PC-9 (cell line): ENCODE data around the gene CAPN1. TPM values are rescaled to one million over a fixed set of nuclear protein-coding genes. Genes with fewer than 3 reads are reported as not detected.
A peak's percentile ranks its signal among the peaks of the same experiment; 100 is the strongest.

Experiments used
- BruUV-seq: library from RNA; stranded (reverse); fragments of 400-500 nt; replicated peaks from 2 replicates; lab custom pipeline; 2021; lab: Mats Ljungman, UMichigan
- CTCF ChIA-PET: fragments of 300-600 bp; sonication (Branson Sonifier 250); formaldehyde crosslinking; loops from one replicate; lab custom pipeline; 2022; ENCODE audit warnings: antibody characterized with exemption; lab: Charles Lee
- POLR2A ChIA-PET: fragments of 300-600 bp; sonication (Branson Sonifier 250); formaldehyde crosslinking; loops from one replicate; lab custom pipeline; 2022; ENCODE audit warnings: antibody characterized with exemption; ENCODE audit not compliant: unreplicated experiment; lab: Charles Lee
- DNase-seq, 2 experiments: peaks; one replicate each; pipeline versions ENCODE4 v3.0.0 to v3.0.0-alpha.2; 2015 to 2022; ENCODE audit warnings: mixed read lengths in 1 of 2
- H2AFZ ChIP-seq: fragments of 200-600 bp; sonication (generic); 2 replicates; pipeline ENCODE4 v1.8.1; 2017; ENCODE audit warnings: antibody characterized with exemption
- H3F3A ChIP-seq: fragments of 200-600 bp; sonication (generic); 2 replicates; pipeline ENCODE4 v1.8.1; 2017; ENCODE audit warnings: antibody characterized with exemption, mild to moderate bottlenecking, low read depth; ENCODE audit not compliant: insufficient read depth
- H3K27ac ChIP-seq: fragments of 200-600 bp; sonication (generic); 2 replicates; pipeline ENCODE4 v1.6.1; 2016; ENCODE audit warnings: mixed run types
- H3K27me3 ChIP-seq: fragments of 200-600 bp; sonication (generic); 2 replicates; pipeline ENCODE4 v1.6.1; 2016; ENCODE audit warnings: low read depth, mixed run types; ENCODE audit not compliant: insufficient read depth
- H3K36me3 ChIP-seq: fragments of 200-600 bp; sonication (generic); 2 replicates; pipeline ENCODE4 v1.6.1; 2016; ENCODE audit warnings: low read depth, mixed run types
- H3K4me1 ChIP-seq: fragments of 200-600 bp; sonication (generic); replicated peaks from 2 replicates; pipeline ENCODE4 v1.6.1; 2016; ENCODE audit warnings: mixed run types; ENCODE audit not compliant: insufficient read depth
- H3K4me2 ChIP-seq: fragments of 200-600 bp; sonication (generic); 2 replicates; pipeline ENCODE4 v1.6.1; 2017; ENCODE audit warnings: mixed run types
- H3K4me3 ChIP-seq: fragments of 200-600 bp; sonication (generic); 2 replicates; pipeline ENCODE4 v1.6.1; 2016; ENCODE audit warnings: mixed run types
- H3K79me2 ChIP-seq: fragments of 200-600 bp; sonication (generic); 2 replicates; pipeline ENCODE4 v1.6.1; 2017; ENCODE audit warnings: low read depth, mixed run types
- H3K9me2 ChIP-seq: fragments of 200-600 bp; sonication (generic); 2 replicates; pipeline ENCODE4 v1.8.1; 2017; ENCODE audit warnings: mild to moderate bottlenecking; ENCODE audit not compliant: insufficient read depth
- H3K9me3 ChIP-seq: fragments of 200-600 bp; sonication (generic); 2 replicates; pipeline ENCODE4 v1.8.1; 2016; ENCODE audit warnings: low read depth; ENCODE audit not compliant: insufficient read depth
- H4K20me1 ChIP-seq: fragments of 200-600 bp; sonication (generic); 2 replicates; pipeline ENCODE4 v1.8.1; 2017; ENCODE audit not compliant: insufficient read depth
- EZH2 ChIP-seq: fragments of 200-600 bp; sonication (generic); IDR thresholded peaks from 2 replicates; pipeline ENCODE4 v1.8.0; 2017; ENCODE audit warnings: antibody characterized with exemption, low read depth
- intact Hi-C: fragments of 100-400 bp; cut with micrococcal nuclease; formaldehyde crosslinking; loops from one replicate; pipeline ENCODE4 v1.10.0; 2022; ENCODE audit not compliant: unreplicated experiment
- total RNA-seq: library from RNA; stranded (reverse); gene quantifications from 2 replicates; pipeline ENCODE4 v1.2.3, GENCODE V29; 2021
- TF ChIP-seq, protein P1 (sequence below): fragments of 200-600 bp; sonication (generic); conservative IDR thresholded peaks from 2 replicates; pipeline ENCODE4 v1.6.1; 2017; ENCODE audit warnings: mixed run types, antibody characterized with exemption, mild to moderate bottlenecking, moderate library complexity

CAPN1 gene
- total RNA-seq, 1 experiment from 2014 or later = 559 TPM

DNA sequence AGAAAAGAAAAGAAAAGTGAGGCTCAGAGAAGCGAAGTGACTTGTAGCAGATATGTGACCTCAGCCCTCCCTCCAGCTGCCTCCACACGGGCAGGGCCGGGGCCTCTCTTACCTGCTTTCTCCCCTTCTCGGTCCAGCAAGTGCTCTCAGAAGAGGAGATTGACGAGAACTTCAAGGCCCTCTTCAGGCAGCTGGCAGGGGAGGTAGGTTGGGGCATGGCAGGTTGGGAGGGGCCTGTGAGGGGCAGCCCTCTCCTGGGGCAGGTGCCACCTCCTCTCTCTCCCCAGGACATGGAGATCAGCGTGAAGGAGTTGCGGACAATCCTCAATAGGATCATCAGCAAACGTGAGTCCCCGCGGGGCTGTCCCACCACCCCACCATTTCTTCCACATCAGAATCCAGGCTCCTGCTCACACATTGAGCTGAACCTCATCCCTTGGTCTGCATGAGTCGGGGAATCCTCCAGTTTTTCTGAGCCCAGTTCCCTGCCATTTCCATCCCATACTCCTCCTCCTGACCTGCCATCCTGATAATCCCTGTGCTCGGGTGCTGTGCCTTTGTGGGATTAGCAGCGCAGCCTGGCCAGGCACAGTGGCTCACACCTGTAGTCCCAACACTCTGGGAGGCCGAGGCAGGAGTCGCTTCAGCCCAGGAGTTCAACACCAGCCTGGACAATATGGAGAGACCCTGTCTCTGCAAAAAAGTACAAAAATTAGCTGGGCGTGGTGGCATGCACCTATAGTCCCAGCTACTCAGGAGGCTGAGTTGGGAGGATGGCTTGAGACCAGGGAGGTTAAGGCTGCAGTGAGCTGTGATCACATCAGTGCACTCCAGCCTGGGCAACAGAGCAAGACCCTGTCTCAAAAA is 26.4 kb downstream of the CAPN1 start:
- CTCF ChIA-PET = interaction anchor here (0.6 to 0.9 kb wide), 2 partner anchors 96 to 122 kb away, joined by 3 read pairs; partner anchors contain the start of gene TM7SF2

DNA sequence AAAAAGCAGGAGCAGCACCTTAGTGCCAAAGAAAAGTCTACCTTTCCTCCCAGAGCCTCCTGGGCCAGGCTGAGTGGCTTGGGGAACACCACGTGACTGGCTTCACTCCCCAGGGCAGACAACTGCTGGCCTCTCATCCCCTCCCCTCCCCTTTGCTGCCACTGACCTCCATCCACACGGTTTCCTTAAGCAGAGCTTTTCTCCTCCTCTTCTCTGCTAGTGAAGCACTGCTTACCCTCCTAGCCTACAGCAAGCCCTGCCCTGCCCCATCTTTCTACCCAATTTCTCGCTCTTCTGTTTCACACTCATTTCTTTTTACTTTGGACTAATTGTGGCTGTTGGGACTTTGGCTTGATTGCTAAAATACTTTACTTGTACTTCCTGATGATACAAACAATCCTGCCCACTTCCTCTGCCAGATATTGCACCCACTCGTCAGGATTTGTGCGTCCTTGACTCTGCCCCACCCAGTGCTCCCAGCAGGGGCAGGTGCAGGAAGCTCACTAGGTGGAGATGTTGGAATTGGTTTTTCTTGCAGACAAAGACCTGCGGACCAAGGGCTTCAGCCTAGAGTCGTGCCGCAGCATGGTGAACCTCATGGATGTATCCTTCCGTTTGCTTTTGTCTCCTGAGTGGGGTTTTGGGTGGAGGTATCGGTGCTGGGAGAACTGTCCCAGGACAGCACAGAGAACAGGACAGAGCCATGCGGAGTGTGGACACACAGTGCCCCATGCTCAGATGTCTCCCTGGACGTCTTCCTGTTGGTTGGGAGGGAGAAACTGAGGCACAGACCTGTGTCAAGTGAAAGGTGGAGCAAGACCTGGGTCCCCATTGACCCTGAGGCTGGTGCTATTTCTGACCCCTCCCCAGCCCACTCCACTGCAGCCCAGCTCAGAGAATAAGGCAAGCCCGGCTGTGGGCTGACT is 27.3 kb downstream of the CAPN1 start:
- Histone ChIP-seq H3K27ac (peak overlapping the region; percentile 72), H3K4me3 (peak overlapping the region; percentile 39; the same call in 1 of the 2 replicates), H3K4me1 (peaks cover 94% of the 10 kb centered on the region), H3K9me3 (no peaks in the 10 kb centered on the region), H4K20me1 (no peaks in the 10 kb centered on the region), H3K4me2 (peak overlapping the region; percentile 74), H3K36me3 (peaks cover 32% of the 10 kb centered on the region), H2AFZ (no peak overlapping the region), H3F3A (peaks cover 80% of the 10 kb centered on the region), H3K27me3 (no peaks in the 10 kb centered on the region), H3K9me2 (no peaks in the 10 kb centered on the region), H3K79me2 (peaks cover 26% of the 10 kb centered on the region)
- BruUV-seq = TSS peak; percentile 90
- POLR2A ChIA-PET = interaction anchor here (0.6 to 1.0 kb wide), 4 partner anchors 53 to 362 kb away, joined by 3 to 4 read pairs (median 4); partner anchors contain the start of gene POLA2
- peak; percentile 45 to 58 for DNase-seq
- TF ChIP-seq EZH2 = no peak
- TF ChIP-seq, protein P1, sequence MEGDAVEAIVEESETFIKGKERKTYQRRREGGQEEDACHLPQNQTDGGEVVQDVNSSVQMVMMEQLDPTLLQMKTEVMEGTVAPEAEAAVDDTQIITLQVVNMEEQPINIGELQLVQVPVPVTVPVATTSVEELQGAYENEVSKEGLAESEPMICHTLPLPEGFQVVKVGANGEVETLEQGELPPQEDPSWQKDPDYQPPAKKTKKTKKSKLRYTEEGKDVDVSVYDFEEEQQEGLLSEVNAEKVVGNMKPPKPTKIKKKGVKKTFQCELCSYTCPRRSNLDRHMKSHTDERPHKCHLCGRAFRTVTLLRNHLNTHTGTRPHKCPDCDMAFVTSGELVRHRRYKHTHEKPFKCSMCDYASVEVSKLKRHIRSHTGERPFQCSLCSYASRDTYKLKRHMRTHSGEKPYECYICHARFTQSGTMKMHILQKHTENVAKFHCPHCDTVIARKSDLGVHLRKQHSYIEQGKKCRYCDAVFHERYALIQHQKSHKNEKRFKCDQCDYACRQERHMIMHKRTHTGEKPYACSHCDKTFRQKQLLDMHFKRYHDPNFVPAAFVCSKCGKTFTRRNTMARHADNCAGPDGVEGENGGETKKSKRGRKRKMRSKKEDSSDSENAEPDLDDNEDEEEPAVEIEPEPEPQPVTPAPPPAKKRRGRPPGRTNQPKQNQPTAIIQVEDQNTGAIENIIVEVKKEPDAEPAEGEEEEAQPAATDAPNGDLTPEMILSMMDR = no peak
- intact Hi-C loops = loop anchor here (1.0 to 2.0 kb wide), 2 partner anchors 28 to 106 kb away; partner anchors contain the start of genes CAPN1 and CDC42EP2
- CTCF ChIA-PET = interaction anchor here (0.6 to 0.9 kb wide), 3 partner anchors 97 to 414 kb away, joined by 3 to 5 read pairs (median 3); partner anchors contain the start of gene TM7SF2

More for the DNA sequence above, 26.4 kb downstream of the CAPN1 start:
- H4K20me1 ChIP-seq = no peaks in the 10 kb centered on the region
- no peaks in the 10 kb centered on the region for H3K9me2 ChIP-seq
- no peak overlapping the region for H2AFZ ChIP-seq
- BruUV-seq = no TSS peak
- no peaks in the 10 kb centered on the region for H3K9me3 ChIP-seq
- intact Hi-C loops = loop anchor here (2.0 kb wide), 1 partner anchor 107 kb away; the partner anchor contains the start of gene CDC42EP2
- TF ChIP-seq, protein P1 = no peak
- TF ChIP-seq EZH2 = no peak
- POLR2A ChIA-PET = interaction anchor here (0.6 kb wide), 1 partner anchor 363 kb away, joined by 4 read pairs; no protein-coding TSS in a partner anchor
- DNase-seq = no peak
- H3K4me2 ChIP-seq = peak overlapping the region; percentile 74
- no peak overlapping the region; the same call in 1 of the 2 replicates for H3K4me3 ChIP-seq
- peaks cover 32% of the 10 kb centered on the region for H3K36me3 ChIP-seq
- H3K4me1 ChIP-seq = peaks cover 89% of the 10 kb centered on the region
- H3F3A ChIP-seq = peaks cover 77% of the 10 kb centered on the region
- no peaks in the 10 kb centered on the region for H3K27me3 ChIP-seq
- H3K79me2 ChIP-seq = peaks cover 23% of the 10 kb centered on the region
- peak overlapping the region; percentile 72 for H3K27ac ChIP-seq
